Choroid plexus epithelial cell (primary cell): ENCODE measurements around the gene SLC30A9.
A peak's percentile ranks its signal among the peaks of the same experiment; 100 is the strongest.

ENCODE experiments used
- DNase-seq: peaks from one replicate; pipeline ENCODE4 v3.0.0-alpha.2; 2010; ENCODE audit warnings: low read depth
- H3K4me3 ChIP-seq: 2 replicates; pipeline ENCODE4 v1.5.1; 2011; ENCODE audit warnings: low read depth, mild to moderate bottlenecking, control low read depth, low read length, moderate library complexity
- TF ChIP-seq, protein P1 (sequence below): conservative IDR thresholded peaks from 2 replicates; pipeline ENCODE4 v1.5.1; 2011; ENCODE audit warnings: low read depth, mild to moderate bottlenecking, control low read depth, inconsistent platforms, low read length, moderate library complexity

The SLC30A9 gene

DNA sequence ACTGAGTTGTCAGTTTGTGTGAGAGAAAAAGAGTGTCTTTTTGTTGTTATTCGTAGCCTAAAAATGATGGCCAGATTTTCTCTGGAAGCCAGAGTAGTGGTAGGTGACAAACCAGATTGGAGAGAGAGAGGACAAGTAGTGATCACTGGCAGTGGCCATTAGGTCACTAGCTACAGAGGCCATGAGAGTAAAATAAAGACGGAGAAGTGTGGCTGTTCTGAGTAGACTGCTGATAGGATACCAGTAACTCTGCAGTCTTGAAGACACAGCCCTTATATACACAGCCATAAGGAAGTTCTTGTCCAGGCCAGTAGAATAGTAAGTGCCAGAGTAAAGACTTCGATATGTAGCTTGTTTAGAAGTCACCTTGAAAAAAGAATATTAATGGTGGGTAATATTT lies 7.7 kb downstream of the SLC30A9 start:
- TF ChIP-seq, protein P1, sequence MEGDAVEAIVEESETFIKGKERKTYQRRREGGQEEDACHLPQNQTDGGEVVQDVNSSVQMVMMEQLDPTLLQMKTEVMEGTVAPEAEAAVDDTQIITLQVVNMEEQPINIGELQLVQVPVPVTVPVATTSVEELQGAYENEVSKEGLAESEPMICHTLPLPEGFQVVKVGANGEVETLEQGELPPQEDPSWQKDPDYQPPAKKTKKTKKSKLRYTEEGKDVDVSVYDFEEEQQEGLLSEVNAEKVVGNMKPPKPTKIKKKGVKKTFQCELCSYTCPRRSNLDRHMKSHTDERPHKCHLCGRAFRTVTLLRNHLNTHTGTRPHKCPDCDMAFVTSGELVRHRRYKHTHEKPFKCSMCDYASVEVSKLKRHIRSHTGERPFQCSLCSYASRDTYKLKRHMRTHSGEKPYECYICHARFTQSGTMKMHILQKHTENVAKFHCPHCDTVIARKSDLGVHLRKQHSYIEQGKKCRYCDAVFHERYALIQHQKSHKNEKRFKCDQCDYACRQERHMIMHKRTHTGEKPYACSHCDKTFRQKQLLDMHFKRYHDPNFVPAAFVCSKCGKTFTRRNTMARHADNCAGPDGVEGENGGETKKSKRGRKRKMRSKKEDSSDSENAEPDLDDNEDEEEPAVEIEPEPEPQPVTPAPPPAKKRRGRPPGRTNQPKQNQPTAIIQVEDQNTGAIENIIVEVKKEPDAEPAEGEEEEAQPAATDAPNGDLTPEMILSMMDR = no peak
- H3K4me3 ChIP-seq = no peak overlapping the region

GRCh38 chr4:41999321-41999720 lies 9.0 kb downstream of the SLC30A9 start:
- no peak overlapping the region for H3K4me3 ChIP-seq
- TF ChIP-seq, protein P1 = no peak
- no peak for DNase-seq

More for the DNA sequence above, 7.7 kb downstream of the SLC30A9 start:
- DNase-seq = no peak

GRCh38 chr4:42008011-42008786 lies 17.9 kb downstream of the SLC30A9 start:
- H3K4me3 ChIP-seq = no peak overlapping the region
- TF ChIP-seq, protein P1 = no peak
- no peak for DNase-seq

DNA sequence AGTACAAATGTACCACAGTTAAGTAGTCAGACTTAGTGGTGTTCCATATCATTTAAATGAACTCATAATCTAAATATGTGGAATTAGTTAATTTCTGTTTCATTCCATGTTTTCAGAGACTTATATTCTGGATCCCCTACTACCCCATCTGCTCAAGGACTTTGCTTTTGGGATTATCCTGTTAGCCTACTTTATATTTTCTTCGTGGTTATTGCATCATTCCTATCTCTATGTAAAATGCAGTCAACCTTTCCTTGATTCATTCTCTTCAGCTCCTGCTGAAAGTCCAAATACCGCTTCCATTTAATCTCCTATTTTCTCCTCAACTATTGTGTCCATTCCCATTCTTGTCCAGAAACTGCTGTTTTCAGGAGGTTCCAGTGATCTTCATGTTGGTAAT lies 25.1 kb downstream of the SLC30A9 start:
- TF ChIP-seq, protein P1 = no peak

GRCh38 chr4:42018451-42018850 lies 28.1 kb downstream of the SLC30A9 start:
- H3K4me3 ChIP-seq = no peak overlapping the region
- TF ChIP-seq, protein P1 = no peak
- DNase-seq = no peak

More for the DNA sequence above, 25.1 kb downstream of the SLC30A9 start:
- H3K4me3 ChIP-seq = no peak overlapping the region
- DNase-seq = no peak

DNA sequence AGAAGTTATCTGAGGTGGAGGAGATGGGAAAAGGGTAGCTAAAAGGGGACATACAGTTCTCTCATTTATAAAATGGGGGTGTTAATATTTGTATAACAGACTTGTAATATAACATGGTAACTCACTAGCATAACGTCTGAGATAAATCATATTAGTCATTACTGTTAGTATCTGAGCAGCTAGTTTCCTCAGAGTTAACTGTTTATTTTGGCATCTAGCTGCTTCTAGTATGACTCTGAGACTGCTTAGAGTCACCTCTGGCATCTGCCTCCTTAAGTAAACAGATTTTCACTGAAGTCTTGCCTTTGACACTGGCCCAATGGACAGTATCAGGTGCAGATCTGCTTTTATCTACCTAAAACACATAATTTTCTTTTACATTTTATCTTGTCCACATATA lies 58.1 kb downstream of the SLC30A9 start:
- TF ChIP-seq, protein P1 = no peak
- H3K4me3 ChIP-seq = no peak overlapping the region
- peak; percentile 74 for DNase-seq
